Renal cortical epithelial cell (primary cell): Measurements from ENCODE around the gene RYR3. TPM values are rescaled to one million over a fixed set of nuclear protein-coding genes. Genes with fewer than 3 reads are reported as not detected.

Experiments used
- DNase-seq: peaks from one replicate; pipeline ENCODE4 v3.0.0-alpha.2; 2011; ENCODE audit warnings: low read depth
- total RNA-seq: library from RNA; depleted of rRNA; stranded (reverse); fragments of >200 nt; gene quantifications from 2 replicates; pipeline ENCODE4 v1.2.3, GENCODE V29; 2014

The RYR3 gene
- total RNA-seq, 1 donor from 2014 or later = 2.7 TPM

DNA sequence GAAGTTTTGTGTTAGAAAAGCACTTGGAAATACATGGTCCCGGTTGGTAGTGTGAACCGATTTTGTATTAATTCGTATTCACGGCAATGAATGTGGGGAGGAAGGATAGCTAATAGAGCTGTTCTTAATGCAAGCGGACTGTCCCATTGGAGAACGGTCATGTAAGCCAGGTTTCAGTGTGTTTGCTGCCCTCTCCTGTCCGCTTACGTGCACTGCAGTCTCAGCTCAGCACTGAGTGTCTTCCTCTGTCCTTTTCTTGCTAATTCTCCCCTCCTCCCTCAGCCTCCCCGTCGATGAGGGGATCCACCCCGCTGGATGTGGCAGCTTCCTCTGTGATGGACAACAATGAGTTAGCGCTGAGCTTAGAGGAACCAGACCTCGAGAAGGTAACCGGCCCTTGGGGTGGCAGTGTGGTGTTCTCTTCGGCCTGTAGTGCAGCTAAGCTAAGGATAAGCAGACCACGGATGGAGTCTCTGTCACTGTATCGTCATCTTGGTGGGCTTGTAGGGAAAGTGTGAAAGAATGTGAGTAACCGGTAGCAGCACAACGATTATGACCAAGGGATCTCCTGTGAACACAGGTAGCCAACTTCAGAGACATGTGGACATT is 390.0 kb downstream of the RYR3 start:
- peak; percentile 74 for DNase-seq

DNA sequence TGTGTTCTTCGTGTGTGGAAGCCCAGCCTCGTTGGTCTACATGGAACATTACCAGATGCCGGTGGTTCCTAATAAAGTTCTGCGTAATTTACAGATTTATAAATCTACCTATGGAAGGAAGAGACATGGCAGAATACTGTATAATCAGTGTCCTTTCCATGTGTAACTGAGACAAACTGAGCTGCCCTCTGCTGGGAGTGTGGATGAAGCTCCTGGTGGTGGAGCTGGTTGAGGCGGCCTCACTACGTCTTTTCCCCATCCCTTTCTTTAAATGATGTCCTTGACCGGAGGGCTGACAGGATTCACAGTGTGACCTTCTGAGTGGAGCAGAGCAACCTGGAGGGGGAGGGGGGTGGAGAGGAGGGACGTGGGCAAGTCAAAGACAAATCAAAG is 390.5 kb downstream of the RYR3 start:
- no peak for DNase-seq

DNA sequence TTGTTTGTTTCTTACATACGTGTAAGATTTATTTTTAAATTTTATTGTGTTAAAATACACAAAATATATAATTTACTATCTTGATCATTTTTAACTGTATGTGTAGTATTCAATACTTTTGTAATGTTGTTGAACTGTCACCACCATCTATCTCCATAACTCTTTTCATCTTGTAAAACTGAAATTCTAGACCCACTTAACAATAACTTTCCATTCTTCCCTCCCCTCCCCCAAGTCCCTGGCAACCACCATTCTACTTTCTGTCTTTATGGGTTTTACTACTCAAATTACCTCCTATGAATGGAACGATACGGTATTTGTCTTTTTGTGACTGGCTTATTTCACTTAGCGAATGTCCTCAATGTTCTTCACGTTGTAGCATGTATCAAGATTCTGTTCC is 395.4 kb downstream of the RYR3 start:
- no peak for DNase-seq

DNA sequence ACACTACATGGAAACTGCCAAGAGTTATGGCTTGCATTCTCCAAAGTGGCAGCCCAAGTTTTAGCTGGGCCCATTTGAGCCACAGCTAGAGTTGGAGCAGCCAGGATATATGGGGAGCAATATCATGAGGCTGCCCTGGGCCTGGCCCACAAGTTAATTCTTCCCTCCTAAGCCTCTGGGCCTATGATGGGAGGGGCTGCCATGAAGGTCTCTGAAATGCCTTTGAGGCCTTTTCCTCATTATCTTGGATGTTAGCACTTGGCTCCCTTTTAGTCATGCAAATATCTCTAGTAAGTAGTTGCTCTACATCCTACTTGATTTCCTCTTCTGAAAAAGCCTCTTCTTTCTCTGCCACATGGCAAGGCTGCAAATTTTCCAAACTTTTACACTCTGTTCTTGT is 400.0 kb downstream of the RYR3 start:
- no peak for DNase-seq

DNA sequence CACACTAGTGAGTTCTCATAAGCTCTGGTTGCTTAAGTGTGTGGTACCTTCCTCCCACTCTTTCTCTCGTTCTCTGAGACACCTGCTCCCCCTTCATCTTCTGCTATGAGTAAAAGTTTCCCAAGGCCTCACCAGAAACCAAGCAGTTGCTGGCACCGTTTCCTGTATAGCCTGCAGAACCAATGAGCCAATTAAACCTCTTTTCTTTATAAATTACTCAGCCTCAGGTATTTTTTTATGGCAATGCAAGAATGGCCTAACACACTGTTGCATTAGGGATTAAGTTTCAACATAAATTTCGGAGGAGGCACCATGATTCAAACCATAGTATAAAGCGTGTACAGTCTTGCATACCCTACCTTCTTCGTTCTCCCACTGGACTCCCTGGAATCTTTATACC is 405.3 kb downstream of the RYR3 start:
- no peak for DNase-seq

DNA sequence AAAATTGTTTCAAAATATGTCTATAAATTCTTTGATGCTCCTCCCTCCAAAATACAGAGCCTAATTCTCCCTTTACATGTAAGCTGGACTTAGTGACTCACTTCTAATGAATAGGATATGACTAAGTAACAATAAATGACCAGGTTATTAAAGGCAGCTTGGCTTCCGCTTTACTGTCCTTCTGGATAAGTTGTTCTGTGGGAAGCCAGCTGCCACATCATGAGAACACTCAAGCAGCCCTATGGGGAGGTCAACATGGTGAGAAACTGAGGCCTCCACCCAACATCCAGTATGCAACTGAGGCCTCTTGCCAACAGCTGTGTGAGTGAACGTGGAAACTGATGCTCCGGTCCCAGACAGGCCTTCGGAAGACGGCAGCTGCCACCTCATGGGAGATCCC is 410.2 kb downstream of the RYR3 start:
- peak; percentile 90 for DNase-seq

DNA sequence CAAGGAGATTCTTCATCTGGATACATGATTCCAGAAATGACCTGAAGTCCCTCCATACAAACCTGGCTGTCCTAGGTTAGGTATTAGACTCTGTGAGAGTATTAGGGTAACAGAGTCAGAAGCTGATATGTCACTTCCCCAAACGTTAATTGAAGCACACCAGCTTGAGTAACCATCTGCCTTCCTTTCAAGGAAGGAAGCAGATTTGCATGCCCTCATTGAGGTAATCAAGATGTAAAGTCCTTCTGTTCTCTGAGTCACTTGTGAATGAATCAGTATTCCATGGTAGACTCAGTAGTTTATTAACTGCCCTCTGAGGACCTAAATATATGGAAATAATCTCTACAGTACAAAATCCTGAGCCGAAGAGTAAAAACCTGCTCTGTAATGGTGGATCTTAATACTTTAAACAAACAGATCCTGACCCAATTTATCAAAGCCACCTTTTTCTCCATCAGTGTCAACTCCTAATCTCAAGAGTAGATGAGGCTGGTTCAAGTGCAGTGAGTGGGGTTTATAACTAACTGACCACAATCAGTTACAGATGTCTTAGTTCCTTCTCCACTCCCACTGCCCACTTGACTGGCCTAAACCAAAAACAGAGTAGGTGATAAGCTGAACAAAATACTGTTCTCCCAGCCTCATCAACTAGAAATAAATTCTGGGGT is 411.4 kb downstream of the RYR3 start:
- peak; percentile 98 for DNase-seq

DNA sequence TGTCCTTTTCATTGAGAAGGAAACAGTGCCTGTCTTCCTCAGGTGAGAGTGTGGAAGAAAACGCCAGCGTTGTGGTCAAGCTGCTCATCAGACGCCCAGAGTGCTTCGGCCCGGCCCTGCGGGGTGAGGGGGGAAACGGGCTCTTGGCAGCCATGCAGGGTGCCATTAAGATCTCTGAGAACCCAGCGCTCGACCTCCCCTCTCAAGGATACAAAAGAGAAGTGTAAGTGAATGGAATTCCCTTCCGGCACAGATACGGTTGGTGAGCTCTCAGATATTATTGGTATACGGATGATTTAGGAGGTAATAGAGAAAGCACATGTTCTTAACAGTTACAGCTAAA is 411.9 kb downstream of the RYR3 start:
- no peak for DNase-seq

DNA sequence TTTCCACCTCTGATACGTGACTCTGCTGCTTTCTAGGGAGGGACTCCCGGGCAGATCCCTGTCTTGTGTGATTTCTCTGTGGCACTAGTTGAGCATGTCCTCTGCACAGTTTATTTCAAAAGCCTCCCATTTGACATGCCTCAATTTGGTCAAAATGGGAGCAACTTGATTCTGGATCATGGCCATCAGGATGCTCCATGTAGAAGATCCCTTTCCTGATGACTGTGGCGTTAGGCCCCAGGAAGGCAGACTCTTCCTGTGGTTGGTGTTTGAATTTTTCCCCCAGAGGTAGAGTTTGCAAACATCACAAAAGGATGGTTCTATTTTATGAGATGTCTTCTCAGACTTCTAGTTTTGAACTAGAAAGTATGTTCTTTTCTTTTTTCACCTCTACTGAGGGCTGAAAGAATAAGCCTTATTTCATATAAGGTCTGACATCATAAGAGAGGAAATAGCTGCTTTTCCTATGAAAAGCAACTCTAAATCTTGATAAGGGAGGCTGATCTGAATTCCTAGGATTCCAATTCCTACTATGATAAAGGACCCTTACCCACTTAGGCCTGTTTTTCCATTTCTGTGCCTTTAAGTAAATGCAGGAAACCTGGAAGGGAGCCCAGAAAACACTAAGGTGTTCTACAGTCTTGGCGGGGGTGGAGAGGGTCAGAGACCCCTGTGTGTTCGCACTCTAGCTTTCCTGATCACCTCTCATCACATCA is 413.7 kb downstream of the RYR3 start:
- no peak for DNase-seq

DNA sequence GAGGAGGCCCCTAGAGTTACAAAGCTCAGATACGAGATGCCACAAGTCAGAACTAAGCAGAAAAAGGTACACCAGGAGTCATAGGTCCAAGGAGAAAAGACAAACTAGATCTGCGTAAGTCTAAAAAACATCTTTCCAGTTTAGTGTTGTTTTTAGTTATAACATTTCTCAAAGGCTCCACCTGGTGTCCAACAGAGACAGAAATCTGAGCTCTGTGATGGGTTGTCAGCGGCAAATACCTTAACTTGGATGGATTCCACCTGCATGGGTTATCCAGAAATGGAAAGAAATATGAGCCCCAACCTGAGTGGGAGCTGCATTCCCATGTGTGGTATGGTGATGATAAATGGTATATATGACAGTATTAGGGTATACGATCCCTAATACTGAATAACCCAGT is 418.9 kb downstream of the RYR3 start:
- DNase-seq = peak; percentile 53

DNA sequence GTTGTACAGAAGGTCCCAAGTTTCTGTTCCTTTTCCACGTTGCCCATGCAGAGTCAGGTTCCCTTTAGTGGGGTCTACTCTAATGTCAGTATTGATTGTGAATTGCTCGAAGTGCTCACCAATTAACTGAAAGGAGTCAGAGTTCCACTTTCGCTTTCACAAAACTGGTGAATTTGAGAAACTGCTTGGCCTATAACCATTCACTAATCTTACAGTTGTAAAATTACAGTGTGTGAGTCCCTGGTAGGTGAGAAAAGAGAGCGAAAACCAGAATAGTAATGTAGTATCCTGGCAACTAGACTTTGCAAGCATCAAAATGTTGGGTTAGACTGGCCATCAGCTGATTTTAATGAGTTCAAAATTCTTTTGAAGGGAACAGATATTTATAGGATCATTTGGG is 420.0 kb downstream of the RYR3 start:
- DNase-seq = no peak

DNA sequence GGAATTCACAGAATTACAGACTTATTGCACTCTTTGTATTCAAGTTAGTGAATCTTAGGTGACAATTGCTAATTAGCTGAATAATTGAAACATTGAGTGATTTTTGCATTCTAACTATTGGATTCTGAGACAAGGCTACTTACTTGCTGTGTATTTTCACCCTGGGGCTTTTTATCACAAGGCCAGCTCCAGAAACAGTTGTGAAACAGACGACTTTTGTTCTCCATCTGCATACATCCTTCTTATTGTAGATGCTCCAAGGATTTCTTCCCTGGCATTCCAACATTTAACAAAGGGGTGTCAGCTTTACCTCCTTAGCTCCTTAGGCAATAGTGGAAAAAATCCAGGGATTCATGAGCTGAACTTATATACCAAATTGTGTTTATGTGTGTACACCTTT is 424.4 kb downstream of the RYR3 start:
- DNase-seq = no peak

DNA sequence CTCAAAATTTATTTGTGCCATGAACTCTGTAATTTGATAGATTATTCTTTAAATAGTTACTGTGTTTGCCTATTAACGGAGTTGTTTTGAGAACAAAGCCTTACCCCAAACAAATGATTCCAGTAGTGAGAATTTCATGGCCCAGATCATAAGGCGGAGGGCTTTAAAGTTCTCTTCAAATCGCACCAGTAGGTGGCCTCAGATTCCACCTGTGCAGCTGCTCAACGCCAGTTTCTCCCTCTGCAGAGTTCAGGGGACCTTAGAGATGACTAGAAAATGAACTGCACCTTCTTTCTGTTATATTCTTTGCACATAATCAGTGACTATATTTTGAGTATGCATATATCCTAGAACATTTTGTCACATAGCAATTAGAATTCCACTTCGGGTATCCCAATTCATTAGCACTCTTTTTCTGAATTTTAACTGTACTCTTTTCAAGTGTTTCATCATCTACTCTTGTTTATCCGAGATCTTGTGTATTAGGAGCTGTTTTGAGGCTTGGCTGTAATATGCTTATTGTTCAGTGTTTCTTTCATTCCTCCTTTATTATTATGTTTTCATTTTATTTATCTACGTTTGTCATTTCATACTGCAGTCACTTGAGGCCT is 425.0 kb downstream of the RYR3 start:
- DNase-seq = peak; percentile 44

DNA sequence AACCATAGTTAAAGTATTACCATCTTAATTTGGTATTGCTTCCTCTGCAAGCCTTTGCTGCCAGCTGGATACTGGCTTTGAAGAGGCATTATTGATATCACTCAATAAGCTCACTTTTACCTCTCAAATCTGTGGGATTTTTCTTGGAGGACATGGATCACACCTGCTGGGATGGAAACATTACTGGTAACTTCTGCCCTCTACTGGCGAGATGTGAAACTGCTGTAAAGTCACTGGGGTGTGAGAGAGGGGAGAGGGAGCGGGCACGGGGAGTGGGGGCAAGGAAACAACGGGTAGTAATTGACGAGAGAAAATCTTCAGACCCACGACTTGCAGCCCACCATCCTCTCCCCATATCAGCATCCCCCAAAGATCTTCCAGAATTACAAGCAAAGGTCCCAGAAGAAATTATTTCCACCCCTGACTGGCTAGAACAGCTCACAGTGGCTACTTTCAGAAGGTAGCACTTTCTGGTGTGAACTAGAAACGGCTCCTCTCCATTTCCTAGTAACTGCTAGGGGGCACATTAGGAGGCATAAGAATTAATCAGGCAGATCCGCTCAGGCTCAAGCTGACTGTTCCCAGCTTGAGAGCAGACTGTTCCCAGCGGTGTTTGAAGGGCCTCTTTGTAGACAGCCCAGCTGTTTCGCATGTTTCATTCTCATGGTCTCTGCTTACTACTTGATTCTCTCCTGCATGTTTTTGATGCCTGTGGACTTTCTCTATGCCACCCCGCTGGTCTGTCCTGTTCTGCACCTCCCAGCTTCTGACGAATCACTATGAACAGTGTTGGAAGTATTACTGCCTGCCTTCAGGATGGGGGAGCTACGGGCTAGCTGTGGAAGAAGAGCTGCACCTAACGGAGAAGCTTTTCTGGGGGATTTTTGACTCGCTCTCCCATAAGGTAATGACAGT is 427.2 kb downstream of the RYR3 start:
- peak; percentile 49 for DNase-seq

DNA sequence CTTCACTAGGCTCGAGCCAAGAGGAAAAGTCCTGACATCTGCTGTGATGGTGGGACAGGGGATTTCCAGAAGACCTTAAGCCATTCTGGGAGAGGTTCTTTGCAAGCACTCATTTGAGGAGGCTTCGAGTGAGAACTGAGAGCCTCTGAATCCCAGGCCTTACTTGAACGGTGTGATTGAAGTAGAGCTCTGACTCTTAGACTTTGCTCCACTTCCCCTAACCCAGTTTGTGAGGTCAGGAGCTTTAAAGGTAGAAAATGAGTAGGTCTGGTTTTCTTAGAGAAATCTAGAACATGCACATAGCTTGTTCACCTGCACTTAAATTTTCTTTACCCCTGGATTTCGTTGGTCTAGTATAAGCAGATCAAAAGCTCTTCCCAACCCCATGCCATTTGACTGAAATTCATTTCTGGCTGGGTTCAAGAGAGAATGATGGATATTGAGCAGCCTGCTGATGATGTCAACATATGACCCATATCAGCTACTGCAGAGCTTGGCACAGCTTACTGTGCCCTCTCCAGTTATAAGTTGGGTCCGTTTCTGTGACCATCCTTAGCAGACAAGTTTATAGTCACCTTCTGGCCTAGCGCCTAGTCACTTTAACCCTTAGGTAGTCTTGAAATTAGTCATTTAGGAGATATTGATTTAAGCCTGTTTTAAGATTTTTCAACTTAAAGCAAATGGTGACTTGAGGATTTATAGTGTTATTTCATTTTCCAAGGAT is 428.3 kb downstream of the RYR3 start:
- no peak for DNase-seq

DNA sequence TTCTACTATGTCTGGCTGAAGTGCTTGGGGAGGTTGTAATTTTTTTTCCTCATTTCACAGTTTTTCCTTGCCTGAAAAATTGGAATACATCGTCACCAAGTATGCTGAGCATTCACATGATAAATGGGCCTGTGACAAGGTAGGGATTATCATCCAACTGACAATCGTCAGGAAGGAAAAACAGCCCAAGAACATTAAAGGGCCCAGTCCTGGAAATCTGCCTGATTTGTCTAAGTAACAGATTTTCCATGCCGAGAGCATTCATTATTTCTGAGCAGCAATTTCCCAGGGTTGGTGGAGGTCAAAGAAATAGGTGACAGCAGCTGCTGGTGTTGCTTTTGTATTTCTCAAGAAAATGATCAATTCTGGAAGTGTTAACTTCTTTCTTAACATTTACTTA is 431.5 kb downstream of the RYR3 start:
- DNase-seq = no peak

DNA sequence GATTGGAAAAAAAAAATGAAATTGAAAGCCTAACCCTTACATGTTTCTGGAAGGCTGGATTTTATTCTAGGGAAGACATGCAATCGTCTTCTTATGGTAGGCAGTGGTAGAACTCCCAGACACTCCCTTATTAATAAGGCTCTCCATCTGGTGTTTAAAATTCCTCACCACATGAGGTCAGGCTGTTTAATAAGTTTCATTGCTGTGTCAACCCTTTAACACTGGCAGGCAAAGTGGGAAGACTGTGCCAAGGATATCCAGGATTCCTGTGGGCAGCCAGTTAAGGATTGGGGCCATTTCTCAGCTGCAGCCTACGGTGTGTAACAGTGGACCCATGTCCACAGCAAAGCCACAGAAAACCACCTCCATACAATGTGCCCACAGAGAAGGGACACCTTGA is 432.0 kb downstream of the RYR3 start:
- DNase-seq = peak; percentile 71

DNA sequence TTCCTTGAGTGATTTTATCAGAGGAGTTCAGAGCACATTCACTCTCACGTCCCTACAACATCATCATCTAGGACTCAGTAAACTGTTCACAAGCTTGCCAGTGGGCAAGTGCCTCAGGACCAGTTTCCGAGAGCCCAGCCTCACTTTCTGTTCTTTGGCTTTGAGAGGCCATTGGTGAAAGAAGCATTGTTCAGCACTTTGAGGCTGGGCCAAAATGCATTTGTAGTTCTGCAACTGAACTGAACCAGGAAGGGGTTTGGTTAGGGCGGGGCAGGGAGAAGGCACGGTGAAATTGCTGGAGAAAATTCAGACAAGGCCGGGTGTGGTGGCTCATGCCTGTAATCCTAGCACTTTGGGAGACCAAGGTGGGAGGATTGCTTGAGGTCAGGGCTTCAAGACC is 435.4 kb downstream of the RYR3 start:
- DNase-seq = no peak

DNA sequence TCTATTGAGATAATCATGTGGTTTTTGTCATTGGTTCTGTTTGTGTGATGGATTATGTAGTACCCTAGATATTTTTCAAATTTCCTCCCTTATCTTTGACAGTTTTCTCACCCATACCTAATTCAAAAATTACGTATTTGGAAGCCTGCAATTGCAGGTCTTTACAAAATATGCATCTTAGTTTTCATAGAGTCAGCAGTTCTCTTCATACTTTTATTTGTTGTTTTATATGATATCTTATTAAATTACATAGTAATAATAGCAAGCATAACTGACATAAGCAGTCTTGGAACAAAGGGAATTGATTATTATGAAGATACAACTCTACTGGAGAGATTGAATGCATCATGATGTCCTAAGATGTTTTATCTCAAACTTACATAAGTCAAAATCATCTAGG is 442.2 kb downstream of the RYR3 start:
- DNase-seq = no peak

DNA sequence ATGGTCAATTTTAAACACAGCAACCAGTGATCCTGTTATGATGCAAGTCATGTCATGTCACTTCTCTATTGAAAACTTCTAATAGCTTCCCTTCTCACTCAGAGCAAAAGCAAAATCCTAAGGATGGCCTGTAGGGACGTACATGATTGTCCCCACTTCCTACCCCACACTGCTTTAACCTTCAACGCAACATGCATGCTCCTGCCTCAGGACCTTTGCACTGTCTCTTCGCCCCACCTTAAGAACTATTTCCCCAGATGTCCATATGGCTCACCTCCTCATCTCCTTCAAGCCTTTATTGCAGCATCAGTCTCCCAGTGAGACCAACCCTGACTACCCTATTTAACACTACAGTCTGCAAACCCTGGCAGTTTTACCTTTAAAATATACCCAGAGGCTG is 443.5 kb downstream of the RYR3 start:
- DNase-seq = no peak

DNA sequence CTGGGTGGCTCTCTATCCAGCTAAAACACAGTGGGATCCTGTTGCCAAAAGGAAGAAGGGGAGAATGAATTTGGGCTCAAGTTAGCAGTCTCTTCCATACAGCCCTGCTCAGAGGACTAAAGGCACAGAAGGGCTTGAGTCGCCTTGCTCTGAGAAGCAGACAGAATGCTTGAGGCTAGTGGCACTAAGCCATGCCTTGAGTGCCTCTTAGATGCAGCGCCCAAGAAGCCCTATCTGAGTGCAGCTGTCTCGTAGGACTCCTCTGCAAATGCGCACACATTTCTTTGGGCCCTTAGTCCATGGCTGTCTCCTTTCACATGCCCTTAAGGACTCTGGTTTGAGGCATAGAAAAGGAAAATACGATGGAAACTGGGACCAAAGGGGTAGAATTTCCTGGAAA is 446.2 kb downstream of the RYR3 start:
- DNase-seq = no peak
